GM12878 (cell line): Measurements from ENCODE around the gene LBX1.

Experiments
- CBX5 ChIP-seq: sonication (generic); IDR thresholded peaks from 2 replicates; pipeline ENCODE4 v1.6.1; 2016; ENCODE audit warnings: low read depth, moderate library complexity, mild to moderate bottlenecking, inconsistent platforms
- CREM ChIP-seq: IDR thresholded peaks from 2 replicates; pipeline ENCODE4 v1.6.1; 2014; ENCODE audit warnings: antibody characterized with exemption, low read depth
- NFYA ChIP-seq: IDR thresholded peaks from 2 replicates; pipeline ENCODE4 v1.6.1; 2011; ENCODE audit warnings: low read depth, mild to moderate bottlenecking, low read length, improper control_type of control experiment, borderline replicate concordance
- RAD51 ChIP-seq: fragments of 450-650 bp; IDR thresholded peaks from 2 replicates; pipeline ENCODE4 v1.6.1; 2016; ENCODE audit warnings: moderate library complexity, mild to moderate bottlenecking, inconsistent platforms
- RELA ChIP-seq: fragments of 450-650 bp; IDR thresholded peaks from 2 replicates; pipeline ENCODE4 v1.8.0; 2014; ENCODE audit warnings: borderline replicate concordance; ENCODE audit not compliant: partially characterized antibody
- TAF1 ChIP-seq: IDR thresholded peaks from 2 replicates; pipeline ENCODE4 v1.6.1; 2011; ENCODE audit warnings: mild to moderate bottlenecking, low read depth, low read length, borderline replicate concordance
- TF ChIP-seq, protein P1 (sequence below), 3 experiments: IDR thresholded peaks in 2 of 3; conservative IDR thresholded peaks in 1 of 3; 2 replicates each; pipeline ENCODE4 v1.5.1; 2011; ENCODE audit warnings: low read depth in 3 of 3, low read length in 3 of 3, mild to moderate bottlenecking in 3 of 3, control low read depth in 2 of 3, moderate library complexity in 2 of 3, inconsistent platforms in 1 of 3, mixed read lengths in 1 of 3; ENCODE audit not compliant: control insufficient read depth in 2 of 3, insufficient read depth in 1 of 3; ENCODE audit errors: extremely low read depth in 1 of 3
- TF ChIP-seq, protein P2 (sequence below): IDR thresholded peaks from 2 replicates; pipeline ENCODE4 v1.6.1; 2012; ENCODE audit warnings: low read length, inconsistent platforms

DNA sequence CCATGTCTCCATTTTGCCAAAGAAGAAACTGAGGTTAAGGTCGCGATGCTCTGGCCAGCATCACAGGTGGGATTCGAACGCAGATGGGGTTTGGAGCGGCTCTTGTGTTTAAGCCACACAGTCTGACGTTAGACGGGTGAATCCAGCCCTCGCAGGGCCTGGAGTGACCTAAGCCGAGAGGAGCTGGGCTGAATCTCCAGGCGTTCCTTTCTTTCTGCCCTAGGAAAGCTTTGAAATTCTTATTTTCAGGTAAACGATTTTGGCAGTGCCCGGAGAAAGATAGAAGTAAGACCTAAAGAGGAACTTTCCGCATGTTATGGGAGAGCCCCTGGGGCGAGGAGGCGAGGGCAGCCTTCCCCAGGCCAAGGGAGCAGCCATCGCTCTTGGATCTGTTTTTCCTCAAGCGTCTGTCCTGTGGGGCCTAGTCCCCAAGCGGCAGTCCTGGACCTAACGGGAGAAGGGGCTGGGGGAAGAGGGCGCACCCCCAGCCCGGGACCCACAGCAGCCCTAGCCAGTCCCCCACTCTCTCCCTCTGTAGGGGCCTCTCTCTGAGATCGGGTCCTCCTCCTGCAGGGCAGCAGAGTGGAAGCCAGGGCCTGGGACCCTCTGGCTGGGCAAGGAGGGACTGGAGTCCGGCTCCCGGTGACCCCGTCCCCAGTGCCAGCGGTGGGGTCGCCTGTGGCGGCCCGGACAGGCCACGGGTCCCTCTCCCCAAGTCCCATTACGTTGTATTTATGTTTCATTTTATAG, 8.9 kb upstream of the LBX1 start:
- TF ChIP-seq CREM: no peak
- TF ChIP-seq CBX5: no peak
- no peak for TF ChIP-seq RELA
- no peak for TF ChIP-seq NFYA
- TF ChIP-seq, protein P1, sequence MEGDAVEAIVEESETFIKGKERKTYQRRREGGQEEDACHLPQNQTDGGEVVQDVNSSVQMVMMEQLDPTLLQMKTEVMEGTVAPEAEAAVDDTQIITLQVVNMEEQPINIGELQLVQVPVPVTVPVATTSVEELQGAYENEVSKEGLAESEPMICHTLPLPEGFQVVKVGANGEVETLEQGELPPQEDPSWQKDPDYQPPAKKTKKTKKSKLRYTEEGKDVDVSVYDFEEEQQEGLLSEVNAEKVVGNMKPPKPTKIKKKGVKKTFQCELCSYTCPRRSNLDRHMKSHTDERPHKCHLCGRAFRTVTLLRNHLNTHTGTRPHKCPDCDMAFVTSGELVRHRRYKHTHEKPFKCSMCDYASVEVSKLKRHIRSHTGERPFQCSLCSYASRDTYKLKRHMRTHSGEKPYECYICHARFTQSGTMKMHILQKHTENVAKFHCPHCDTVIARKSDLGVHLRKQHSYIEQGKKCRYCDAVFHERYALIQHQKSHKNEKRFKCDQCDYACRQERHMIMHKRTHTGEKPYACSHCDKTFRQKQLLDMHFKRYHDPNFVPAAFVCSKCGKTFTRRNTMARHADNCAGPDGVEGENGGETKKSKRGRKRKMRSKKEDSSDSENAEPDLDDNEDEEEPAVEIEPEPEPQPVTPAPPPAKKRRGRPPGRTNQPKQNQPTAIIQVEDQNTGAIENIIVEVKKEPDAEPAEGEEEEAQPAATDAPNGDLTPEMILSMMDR (IDR thresholded peaks at IDR 0.05 in 2 of 3, conservative IDR thresholded peaks at IDR 0.05 in 1 of 3; ENCODE audit: control insufficient read depth in 2 of 3, extremely low read depth in 1 of 3, insufficient read depth in 1 of 3, low read depth in 3 of 3, low read length in 3 of 3): no peak
- TF ChIP-seq TAF1: no peak
- TF ChIP-seq, protein P2, sequence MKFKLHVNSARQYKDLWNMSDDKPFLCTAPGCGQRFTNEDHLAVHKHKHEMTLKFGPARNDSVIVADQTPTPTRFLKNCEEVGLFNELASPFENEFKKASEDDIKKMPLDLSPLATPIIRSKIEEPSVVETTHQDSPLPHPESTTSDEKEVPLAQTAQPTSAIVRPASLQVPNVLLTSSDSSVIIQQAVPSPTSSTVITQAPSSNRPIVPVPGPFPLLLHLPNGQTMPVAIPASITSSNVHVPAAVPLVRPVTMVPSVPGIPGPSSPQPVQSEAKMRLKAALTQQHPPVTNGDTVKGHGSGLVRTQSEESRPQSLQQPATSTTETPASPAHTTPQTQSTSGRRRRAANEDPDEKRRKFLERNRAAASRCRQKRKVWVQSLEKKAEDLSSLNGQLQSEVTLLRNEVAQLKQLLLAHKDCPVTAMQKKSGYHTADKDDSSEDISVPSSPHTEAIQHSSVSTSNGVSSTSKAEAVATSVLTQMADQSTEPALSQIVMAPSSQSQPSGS: no peak
- no peak for TF ChIP-seq RAD51
